ENCODE results near the gene PPP1R14D. TPM values are rescaled to one million over a fixed set of nuclear protein-coding genes. Genes with fewer than 3 reads are reported as not detected.
A peak's percentile ranks its signal among the peaks of the same experiment; 100 is the strongest.

Gene PPP1R14D, protein sequence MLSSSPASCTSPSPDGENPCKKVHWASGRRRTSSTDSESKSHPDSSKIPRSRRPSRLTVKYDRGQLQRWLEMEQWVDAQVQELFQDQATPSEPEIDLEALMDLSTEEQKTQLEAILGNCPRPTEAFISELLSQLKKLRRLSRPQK
- total RNA-seq (2014; rRNA removed) (0.33 TPM in 1 of 2 replicates, not detected in the other), Bru-seq, nascent RNA (percentile 15 among the genes with signal in this experiment), BruChase-seq, experiment 1, labeled RNA remaining after a 6-hour chase (percentile 27 among the genes with signal in this experiment), BruChase-seq, experiment 2, labeled RNA remaining after a 2-hour chase (percentile 28 among the genes with signal in this experiment)
- long read RNA-seq = 0 reads

DNA sequence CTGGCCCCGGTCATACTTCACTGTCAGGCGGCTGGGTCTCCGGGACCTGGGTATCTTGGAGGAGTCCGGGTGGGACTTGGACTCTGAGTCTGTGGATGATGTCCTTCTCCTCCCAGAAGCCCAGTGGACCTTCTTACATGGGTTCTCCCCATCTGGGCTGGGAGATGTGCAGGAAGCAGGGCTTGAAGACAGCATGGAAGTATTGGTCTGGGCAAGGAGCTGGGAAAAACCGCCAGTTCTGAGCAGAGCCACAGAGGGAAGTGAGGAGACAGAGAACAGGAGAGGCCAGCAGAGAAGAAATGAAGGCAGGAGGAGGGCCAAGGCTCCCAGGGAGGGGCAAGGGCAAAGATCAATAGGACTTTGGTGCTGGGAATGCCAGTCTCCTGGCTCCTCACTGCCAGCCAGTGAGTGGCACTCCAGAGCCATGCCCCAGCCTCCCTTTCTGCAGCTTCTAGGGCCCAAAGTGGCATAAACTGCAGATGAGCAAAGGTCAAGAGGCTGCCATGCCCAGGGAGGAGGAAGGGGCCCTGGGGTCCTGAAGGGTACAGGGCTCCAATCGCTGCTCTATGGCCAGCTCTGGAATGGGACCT is at the start of gene PPP1R14D:
PPP1R14D (minus strand) TSS at position 262 of the 590 bp plus-strand sequence; CDS start at position 195, 67 bp downstream.
- no peaks in the 10 kb centered on the region for H3K36me3 ChIP-seq (ENCODE audit: low read depth, low read length)
- no peaks in the 10 kb centered on the region for H3K27me3 ChIP-seq (ENCODE audit: low read length)
- intact Hi-C loops (cut with micrococcal nuclease) = no loop called here
- DNase-seq (no peak), ATAC-seq (no peak)
- POLR2A ChIA-PET (ENCODE audit: unreplicated experiment) = interaction anchor here (0.6 to 1.0 kb wide), 2 partner anchors 15 to 57 kb away, joined by 3 to 11 read pairs; partner anchors contain the start of gene SPINT1
- H2AFZ ChIP-seq (ENCODE audit: low read length) = no peak within 1 kb of the TSS
- H3F3A ChIP-seq (ENCODE audit: low read length, unreplicated experiment) = peaks cover 3% of the 10 kb centered on the region
- no peaks in the 10 kb centered on the region for H3K9me3 ChIP-seq (ENCODE audit: low read length)
- H4K20me1 ChIP-seq (ENCODE audit: low read length) = no peaks in the 10 kb centered on the region
- H3K4me2 ChIP-seq (ENCODE audit: low read length) = no peak within 1 kb of the TSS
- H3K4me1 ChIP-seq (ENCODE audit: insufficient read depth, low read length) = peaks cover 38% of the 10 kb centered on the region
- H3K27ac ChIP-seq (ENCODE audit: low read length) = no peak within 1 kb of the TSS
- no peaks in the 10 kb centered on the region for H3K9me2 ChIP-seq (replicated peaks; ENCODE audit: low read length)
- CTCF ChIA-PET = interaction anchor here (0.6 kb wide), 1 partner anchor 29 kb away, joined by 7 read pairs; no protein-coding TSS in a partner anchor
- no peaks in the 10 kb centered on the region for H3K79me2 ChIP-seq (ENCODE audit: low read length)
- BruUV-seq (replicated peaks) = no TSS peak
- no peak within 1 kb of the TSS for H3K4me3 ChIP-seq (ENCODE audit: low read length)
- TF ChIP-seq EZH2 (IDR thresholded peaks at IDR 0.05; ENCODE audit: low read length, unreplicated experiment) (no peak), EZH2phosphoT487 (IDR thresholded peaks at IDR 0.05; ENCODE audit: borderline replicate concordance, low read length) (no peak)
- TF ChIP-seq, protein P1, sequence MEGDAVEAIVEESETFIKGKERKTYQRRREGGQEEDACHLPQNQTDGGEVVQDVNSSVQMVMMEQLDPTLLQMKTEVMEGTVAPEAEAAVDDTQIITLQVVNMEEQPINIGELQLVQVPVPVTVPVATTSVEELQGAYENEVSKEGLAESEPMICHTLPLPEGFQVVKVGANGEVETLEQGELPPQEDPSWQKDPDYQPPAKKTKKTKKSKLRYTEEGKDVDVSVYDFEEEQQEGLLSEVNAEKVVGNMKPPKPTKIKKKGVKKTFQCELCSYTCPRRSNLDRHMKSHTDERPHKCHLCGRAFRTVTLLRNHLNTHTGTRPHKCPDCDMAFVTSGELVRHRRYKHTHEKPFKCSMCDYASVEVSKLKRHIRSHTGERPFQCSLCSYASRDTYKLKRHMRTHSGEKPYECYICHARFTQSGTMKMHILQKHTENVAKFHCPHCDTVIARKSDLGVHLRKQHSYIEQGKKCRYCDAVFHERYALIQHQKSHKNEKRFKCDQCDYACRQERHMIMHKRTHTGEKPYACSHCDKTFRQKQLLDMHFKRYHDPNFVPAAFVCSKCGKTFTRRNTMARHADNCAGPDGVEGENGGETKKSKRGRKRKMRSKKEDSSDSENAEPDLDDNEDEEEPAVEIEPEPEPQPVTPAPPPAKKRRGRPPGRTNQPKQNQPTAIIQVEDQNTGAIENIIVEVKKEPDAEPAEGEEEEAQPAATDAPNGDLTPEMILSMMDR (conservative IDR thresholded peaks at IDR 0.05; ENCODE audit: low read depth, low read length) = no peak
- no peak within 1 kb of the TSS for H3K9ac ChIP-seq (ENCODE audit: low read length)

DNA sequence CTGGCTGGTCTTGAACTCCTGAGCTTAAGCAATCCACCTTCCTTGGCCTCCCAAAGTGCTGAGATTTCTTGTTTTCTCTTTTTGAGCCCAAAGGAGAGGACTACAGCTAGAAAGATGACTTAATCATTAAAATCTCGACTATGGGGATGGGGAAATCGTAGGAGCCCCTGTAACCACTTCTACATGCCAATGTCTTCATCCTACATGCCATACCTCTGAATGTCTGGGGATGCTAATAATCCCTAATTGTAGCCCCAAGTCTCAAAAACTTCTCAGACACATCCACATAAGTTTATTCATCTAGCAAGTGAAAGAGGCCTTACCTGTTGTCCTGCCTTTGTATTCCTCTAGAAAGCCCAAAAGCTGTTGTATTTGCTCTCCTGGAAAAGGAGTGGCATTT is 49.2 kb upstream of the PPP1R14D start:
- H3K79me2 ChIP-seq (ENCODE audit: low read length) = peaks cover 11% of the 10 kb centered on the region
- H3K27me3 ChIP-seq (ENCODE audit: low read length) = no peaks in the 10 kb centered on the region
- no peak overlapping the region for H3K9ac ChIP-seq (ENCODE audit: low read length)
- POLR2A ChIA-PET (ENCODE audit: unreplicated experiment) = no interaction called here
- H3F3A ChIP-seq (ENCODE audit: low read length, unreplicated experiment) = no peaks in the 10 kb centered on the region
- no peak for ATAC-seq
- H3K4me3 ChIP-seq (ENCODE audit: low read length) = no peak overlapping the region
- CTCF ChIA-PET = no interaction called here
- TF ChIP-seq, protein P1 (conservative IDR thresholded peaks at IDR 0.05; ENCODE audit: low read depth, low read length) = no peak
- no peak for TF ChIP-seq EZH2phosphoT487 (IDR thresholded peaks at IDR 0.05; ENCODE audit: borderline replicate concordance, low read length)
- TF ChIP-seq EZH2 (IDR thresholded peaks at IDR 0.05; ENCODE audit: low read length, unreplicated experiment) = no peak
- H4K20me1 ChIP-seq (ENCODE audit: low read length) = peaks cover 3% of the 10 kb centered on the region; the same call in 1 of the 2 replicates
- H3K9me2 ChIP-seq (replicated peaks; ENCODE audit: low read length) = no peaks in the 10 kb centered on the region
- H3K9me3 ChIP-seq (ENCODE audit: low read length) = no peaks in the 10 kb centered on the region
- H2AFZ ChIP-seq (ENCODE audit: low read length) = no peak overlapping the region
- BruUV-seq (replicated peaks) = no TSS peak
- intact Hi-C loops (cut with micrococcal nuclease) = loop anchor here (2.0 kb wide), 1 partner anchor 15 kb away; no protein-coding TSS in a partner anchor
- DNase-seq = no peak
- H3K36me3 ChIP-seq (ENCODE audit: low read depth, low read length) = 0 out of 2 replicates have a peak, but pooled peaks cover 2% of the 10 kb centered on the region
- peaks cover 27% of the 10 kb centered on the region for H3K4me1 ChIP-seq (ENCODE audit: insufficient read depth, low read length)
- H3K4me2 ChIP-seq (ENCODE audit: low read length) = no peak overlapping the region
- no peak overlapping the region for H3K27ac ChIP-seq (ENCODE audit: low read length)
